Ovary (tissue), 3 donors: Measurements from ENCODE around the gene GH2.
A peak's percentile ranks its signal among the peaks of the same experiment; 100 is the strongest.

Experiments
- CTCF ChIP-seq, 3 donors: fragments of 450-650 bp in 2 of 3; fragments of 200-600 bp in 1 of 3; IDR thresholded peaks; one replicate each; pipeline versions ENCODE4 v1.5.1 to v1.8.0; 2016 to 2022; ENCODE audit warnings: antibody characterized with exemption in 3 of 3, mild to moderate bottlenecking in 1 of 3
- EP300 ChIP-seq: sonication (generic); formaldehyde crosslinking; IDR thresholded peaks from one replicate; pipeline ENCODE4 v1.6.1; 2017; ENCODE audit warnings: antibody characterized with exemption
- POLR2A ChIP-seq: fragments of 450-650 bp; IDR thresholded peaks from one replicate; pipeline ENCODE4 v1.6.1; 2017; ENCODE audit warnings: antibody characterized with exemption, mild to moderate bottlenecking, moderate library complexity
- donor health status: DM: no; HTN: no; CAD: no.

GRCh38 chr17:63881935-63882601 lies at the start of gene GH2:
- TF ChIP-seq CTCF (IDR thresholded peaks at IDR 0.05) (peak in 2 of 3 donors; percentile 8 to 43), POLR2A (no peak), EP300 (no peak)
